ENCODE results near the gene C19orf25.

GRCh38 chr19:1482361-1483130 lies 3.5 kb upstream of the C19orf25 start:
- no peak for TF ChIP-seq YY1 (IDR thresholded peaks at IDR 0.05; ENCODE audit: insufficient read depth, insufficient read length)
- TF ChIP-seq ZNF274 (IDR thresholded peaks at IDR 0.05; ENCODE audit: low read depth, low read length): no peak

Data from NT2/D1 (cell line).